Brain microvascular endothelial cell (primary cell): ENCODE results near the gene TMED6.
A peak's percentile ranks its signal among the peaks of the same experiment; 100 is the strongest.

Experiments used
- DNase-seq: peaks from one replicate; pipeline ENCODE4 v3.0.0-alpha.2; 2020
- H3K27ac ChIP-seq: fragments of 250-450 bp; sonication (Bioruptor Pico); 2 replicates; pipeline ENCODE4 v1.5.1; 2020; ENCODE audit warnings: mild to moderate bottlenecking, moderate library complexity
- H3K27me3 ChIP-seq: fragments of 250-450 bp; sonication (Bioruptor Pico); replicated peaks from 2 replicates; pipeline ENCODE4 v1.5.1; 2020; ENCODE audit warnings: mild to moderate bottlenecking
- H3K36me3 ChIP-seq: fragments of 250-450 bp; sonication (Bioruptor Pico); replicated peaks from 2 replicates; pipeline ENCODE4 v1.5.1; 2020; ENCODE audit warnings: mild to moderate bottlenecking
- H3K4me3 ChIP-seq: 2 replicates; pipeline ENCODE4 v1.5.1; 2011; ENCODE audit warnings: low read depth, mild to moderate bottlenecking, control low read depth, low read length, moderate library complexity
- in situ Hi-C: cut with HindIII; loops from 2 replicates; pipeline ENCODE4 v1.10.0; 2017; ENCODE audit warnings: low sequenced_read_pairs, low pct_ligation_motif_present
- TF ChIP-seq, protein P1 (sequence below): IDR thresholded peaks from 2 replicates; pipeline ENCODE4 v1.5.1; 2011; ENCODE audit warnings: low read depth, mild to moderate bottlenecking, moderate library complexity, low read length, control low read depth, inconsistent platforms; ENCODE audit errors: missing control alignments

TMED6 gene

GRCh38 chr16:69329369-69330285, 22.0 kb downstream of the TMED6 start:
- DNase-seq = no peak
- in situ Hi-C loops = no loop called here
- H3K27ac ChIP-seq = peak overlapping the region; percentile 45
- peaks cover 56% of the 10 kb centered on the region for H3K36me3 ChIP-seq
- no peaks in the 10 kb centered on the region for H3K27me3 ChIP-seq
- TF ChIP-seq, protein P1, sequence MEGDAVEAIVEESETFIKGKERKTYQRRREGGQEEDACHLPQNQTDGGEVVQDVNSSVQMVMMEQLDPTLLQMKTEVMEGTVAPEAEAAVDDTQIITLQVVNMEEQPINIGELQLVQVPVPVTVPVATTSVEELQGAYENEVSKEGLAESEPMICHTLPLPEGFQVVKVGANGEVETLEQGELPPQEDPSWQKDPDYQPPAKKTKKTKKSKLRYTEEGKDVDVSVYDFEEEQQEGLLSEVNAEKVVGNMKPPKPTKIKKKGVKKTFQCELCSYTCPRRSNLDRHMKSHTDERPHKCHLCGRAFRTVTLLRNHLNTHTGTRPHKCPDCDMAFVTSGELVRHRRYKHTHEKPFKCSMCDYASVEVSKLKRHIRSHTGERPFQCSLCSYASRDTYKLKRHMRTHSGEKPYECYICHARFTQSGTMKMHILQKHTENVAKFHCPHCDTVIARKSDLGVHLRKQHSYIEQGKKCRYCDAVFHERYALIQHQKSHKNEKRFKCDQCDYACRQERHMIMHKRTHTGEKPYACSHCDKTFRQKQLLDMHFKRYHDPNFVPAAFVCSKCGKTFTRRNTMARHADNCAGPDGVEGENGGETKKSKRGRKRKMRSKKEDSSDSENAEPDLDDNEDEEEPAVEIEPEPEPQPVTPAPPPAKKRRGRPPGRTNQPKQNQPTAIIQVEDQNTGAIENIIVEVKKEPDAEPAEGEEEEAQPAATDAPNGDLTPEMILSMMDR = no peak
- H3K4me3 ChIP-seq = peak overlapping the region; percentile 74

DNA sequence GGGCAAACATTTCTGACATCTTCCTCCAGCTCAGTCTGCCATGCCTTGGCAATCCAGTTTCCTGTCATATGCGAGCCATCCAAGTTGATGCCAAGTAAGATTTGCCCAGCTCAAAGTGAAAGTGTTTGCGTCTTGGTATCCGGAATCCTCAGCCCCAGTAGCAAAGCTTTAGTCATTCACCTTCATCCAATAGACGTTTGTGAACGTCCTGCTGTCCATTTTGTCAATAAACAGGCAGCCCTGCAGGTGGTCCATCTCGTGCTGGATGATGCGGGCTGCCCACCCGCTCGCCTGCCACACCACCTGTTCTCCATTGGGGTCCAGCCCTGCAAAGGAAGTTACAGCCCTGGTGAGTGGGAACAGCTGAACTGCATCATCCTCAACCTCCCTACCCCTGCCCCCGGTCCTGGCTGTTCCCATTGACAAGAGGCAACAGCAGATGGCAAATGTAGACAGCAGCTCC, 22.7 kb downstream of the TMED6 start:
- peak overlapping the region; percentile 17 for H3K27ac ChIP-seq
- DNase-seq = no peak

GRCh38 chr16:69327585-69328310, 23.8 kb downstream of the TMED6 start:
- H3K36me3 ChIP-seq = peaks cover 63% of the 10 kb centered on the region
- DNase-seq = no peak

More for the DNA sequence above, 22.7 kb downstream of the TMED6 start:
- H3K36me3 ChIP-seq = peaks cover 57% of the 10 kb centered on the region
- TF ChIP-seq, protein P1 = no peak
- in situ Hi-C loops = no loop called here
- no peaks in the 10 kb centered on the region for H3K27me3 ChIP-seq
- H3K4me3 ChIP-seq = peak overlapping the region; percentile 74

DNA sequence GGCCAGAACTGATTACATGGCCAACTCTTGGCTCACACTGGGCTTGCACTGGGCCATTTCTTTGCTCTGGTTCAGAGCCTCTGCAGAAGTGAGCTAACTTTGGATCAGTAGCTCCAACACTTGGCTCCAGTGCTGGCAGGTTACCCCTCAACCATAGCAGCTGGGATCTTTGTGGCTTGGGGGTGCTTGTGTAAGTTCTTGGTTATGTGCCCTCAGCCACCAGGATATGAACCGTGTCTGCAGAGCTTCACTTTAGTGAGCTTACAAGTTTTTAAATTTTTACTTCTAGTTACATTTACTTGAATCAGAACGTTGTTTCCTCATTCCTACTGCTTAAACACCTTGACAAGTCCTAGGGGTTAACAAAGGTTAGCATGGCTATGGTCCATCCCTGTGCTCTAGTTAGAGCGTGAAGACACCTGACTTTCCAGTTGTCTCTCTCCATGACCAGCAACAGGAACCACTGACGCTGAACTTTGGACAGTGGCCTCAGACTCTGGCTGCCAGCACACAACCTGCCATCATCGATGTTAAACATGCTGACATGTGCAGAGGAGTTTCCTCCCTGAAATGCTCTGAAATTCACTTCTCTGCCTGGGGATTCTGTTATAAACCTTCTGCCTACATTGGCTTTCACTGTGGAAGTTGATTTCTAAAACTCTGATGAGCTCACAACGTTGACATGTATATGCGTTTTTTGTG, 25.3 kb downstream of the TMED6 start:
- peaks cover 66% of the 10 kb centered on the region for H3K36me3 ChIP-seq

More at GRCh38 chr16:69327585-69328310, 23.8 kb downstream of the TMED6 start:
- H3K4me3 ChIP-seq = no peak overlapping the region
- in situ Hi-C loops = no loop called here
- H3K27ac ChIP-seq = no peak overlapping the region
- no peaks in the 10 kb centered on the region for H3K27me3 ChIP-seq
- TF ChIP-seq, protein P1 = no peak

GRCh38 chr16:69325784-69326171, 25.8 kb downstream of the TMED6 start:
- no peak overlapping the region for H3K4me3 ChIP-seq
- no peak overlapping the region for H3K27ac ChIP-seq
- H3K27me3 ChIP-seq = no peaks in the 10 kb centered on the region
- TF ChIP-seq, protein P1 = no peak
- peaks cover 70% of the 10 kb centered on the region for H3K36me3 ChIP-seq
- no peak for DNase-seq
- in situ Hi-C loops = no loop called here

More for the DNA sequence above, 25.3 kb downstream of the TMED6 start:
- no peaks in the 10 kb centered on the region for H3K27me3 ChIP-seq
- no peak overlapping the region for H3K27ac ChIP-seq
- no peak overlapping the region for H3K4me3 ChIP-seq
- TF ChIP-seq, protein P1 = no peak
- no peak for DNase-seq
- in situ Hi-C loops = no loop called here
